T-helper 2 cell treated with Interferon-gamma antibody and Interleukin-4, amounts not matched to agents 5 μg/mL and 100 μg/mL, for 36 hours (primary cell): ENCODE results near the gene ANK2.

ENCODE experiments used
- DNase-seq: peaks from one replicate; pipeline ENCODE4 v3.0.0; 2021; ENCODE audit warnings: low spot score
- H3K27ac Mint-ChIP-seq: one replicate; pipeline ENCODE4 v1.8.0; 2021; ENCODE audit warnings: mild to moderate bottlenecking, mixed read lengths
- H3K27me3 Mint-ChIP-seq: one replicate; pipeline ENCODE4 v1.8.0; 2021; ENCODE audit warnings: low read depth, mixed read lengths
- H3K36me3 Mint-ChIP-seq: one replicate; pipeline ENCODE4 v1.8.0; 2021; ENCODE audit warnings: low read depth, mixed read lengths
- H3K4me1 Mint-ChIP-seq: one replicate; pipeline ENCODE4 v1.8.0; 2021; ENCODE audit warnings: low read depth, mixed read lengths
- H3K4me3 Mint-ChIP-seq: one replicate; pipeline ENCODE4 v1.8.0; 2022; ENCODE audit warnings: mild to moderate bottlenecking, moderate library complexity, mixed read lengths
- H3K9me3 Mint-ChIP-seq: one replicate; pipeline ENCODE4 v1.8.0; 2021; ENCODE audit warnings: mixed read lengths

ANK2 gene

GRCh38 chr4:113327494-113327893 is 278.0 kb downstream of the ANK2 start:
- Mint-ChIP-seq H3K27ac (no peak overlapping the region), H3K4me1 (no peaks in the 10 kb centered on the region)

GRCh38 chr4:113328514-113328913 is 279.1 kb downstream of the ANK2 start:
- Mint-ChIP-seq H3K36me3 (no peaks in the 10 kb centered on the region), H3K4me1 (no peaks in the 10 kb centered on the region), H3K27ac (no peak overlapping the region), H3K4me3 (no peak overlapping the region), H3K27me3 (peaks cover 19% of the 10 kb centered on the region), H3K9me3 (no peaks in the 10 kb centered on the region)
- DNase-seq = no peak

More at GRCh38 chr4:113327494-113327893, 278.0 kb downstream of the ANK2 start:
- Mint-ChIP-seq H3K36me3 (no peaks in the 10 kb centered on the region), H3K4me3 (no peak overlapping the region), H3K27me3 (peaks cover 25% of the 10 kb centered on the region), H3K9me3 (no peaks in the 10 kb centered on the region)
- no peak for DNase-seq

- no peak overlapping the region for H3K4me3 Mint-ChIP-seq
- H3K36me3 Mint-ChIP-seq = no peaks in the 10 kb centered on the region
- H3K9me3 Mint-ChIP-seq = no peaks in the 10 kb centered on the region
- H3K4me1 Mint-ChIP-seq = no peaks in the 10 kb centered on the region
- H3K27me3 Mint-ChIP-seq = peaks cover 11% of the 10 kb centered on the region
- H3K27ac Mint-ChIP-seq = no peak overlapping the region
- DNase-seq = no peak
Observed at GRCh38 chr4:113330200-113330599, 280.7 kb downstream of the ANK2 start.

- DNase-seq = no peak
- no peaks in the 10 kb centered on the region for H3K9me3 Mint-ChIP-seq
- peaks cover 6% of the 10 kb centered on the region for H3K27me3 Mint-ChIP-seq
- H3K27ac Mint-ChIP-seq = no peak overlapping the region
- no peak overlapping the region for H3K4me3 Mint-ChIP-seq
- H3K36me3 Mint-ChIP-seq = no peaks in the 10 kb centered on the region
- no peaks in the 10 kb centered on the region for H3K4me1 Mint-ChIP-seq
Observed at GRCh38 chr4:113331811-113332210, 282.4 kb downstream of the ANK2 start.

GRCh38 chr4:113332701-113333100 is 283.2 kb downstream of the ANK2 start:
- Mint-ChIP-seq H3K9me3 (no peaks in the 10 kb centered on the region), H3K27me3 (peaks cover 2% of the 10 kb centered on the region), H3K4me3 (no peak overlapping the region), H3K36me3 (no peaks in the 10 kb centered on the region), H3K27ac (no peak overlapping the region), H3K4me1 (no peaks in the 10 kb centered on the region)
- no peak for DNase-seq

- Mint-ChIP-seq H3K27me3 (peaks cover 4% of the 10 kb centered on the region), H3K9me3 (no peaks in the 10 kb centered on the region), H3K27ac (no peak overlapping the region), H3K4me3 (no peak overlapping the region), H3K4me1 (no peaks in the 10 kb centered on the region), H3K36me3 (no peaks in the 10 kb centered on the region)
- no peak for DNase-seq
Observed at GRCh38 chr4:113335746-113336145, 286.3 kb downstream of the ANK2 start.

- Mint-ChIP-seq H3K36me3 (no peaks in the 10 kb centered on the region), H3K9me3 (no peaks in the 10 kb centered on the region), H3K4me1 (no peaks in the 10 kb centered on the region), H3K27me3 (peaks cover 4% of the 10 kb centered on the region), H3K4me3 (no peak overlapping the region), H3K27ac (no peak overlapping the region)
- DNase-seq = no peak
Observed at GRCh38 chr4:113336556-113336955, 287.1 kb downstream of the ANK2 start.

- H3K36me3 Mint-ChIP-seq = no peaks in the 10 kb centered on the region
- no peaks in the 10 kb centered on the region for H3K9me3 Mint-ChIP-seq
- peaks cover 9% of the 10 kb centered on the region for H3K27me3 Mint-ChIP-seq
- no peak overlapping the region for H3K27ac Mint-ChIP-seq
- no peak for DNase-seq
- no peak overlapping the region for H3K4me3 Mint-ChIP-seq
- no peaks in the 10 kb centered on the region for H3K4me1 Mint-ChIP-seq
Observed at GRCh38 chr4:113339430-113339813, 290.0 kb downstream of the ANK2 start.

- H3K4me3 Mint-ChIP-seq = no peak overlapping the region
- H3K9me3 Mint-ChIP-seq = no peaks in the 10 kb centered on the region
- H3K27ac Mint-ChIP-seq = no peak overlapping the region
- H3K27me3 Mint-ChIP-seq = peaks cover 23% of the 10 kb centered on the region
- no peak for DNase-seq
- H3K4me1 Mint-ChIP-seq = no peaks in the 10 kb centered on the region
- H3K36me3 Mint-ChIP-seq = no peaks in the 10 kb centered on the region
Observed at GRCh38 chr4:113344100-113344499, 294.6 kb downstream of the ANK2 start.

- peaks cover 43% of the 10 kb centered on the region for H3K27me3 Mint-ChIP-seq
- H3K9me3 Mint-ChIP-seq = no peaks in the 10 kb centered on the region
- peaks cover 14% of the 10 kb centered on the region for H3K4me1 Mint-ChIP-seq
- no peaks in the 10 kb centered on the region for H3K36me3 Mint-ChIP-seq
- H3K4me3 Mint-ChIP-seq = no peak overlapping the region
- DNase-seq = no peak
- H3K27ac Mint-ChIP-seq = no peak overlapping the region
Observed at GRCh38 chr4:113347245-113347644, 297.8 kb downstream of the ANK2 start.

- Mint-ChIP-seq H3K4me1 (peaks cover 28% of the 10 kb centered on the region), H3K27me3 (peaks cover 56% of the 10 kb centered on the region), H3K27ac (no peak overlapping the region), H3K36me3 (peaks cover 2% of the 10 kb centered on the region), H3K9me3 (peaks cover 4% of the 10 kb centered on the region), H3K4me3 (peak overlapping the region; percentile 25)
- DNase-seq = no peak
Observed at GRCh38 chr4:113349430-113349829, 300.0 kb downstream of the ANK2 start.

GRCh38 chr4:113350576-113350975 is 301.1 kb downstream of the ANK2 start:
- H3K27me3 Mint-ChIP-seq = peaks cover 55% of the 10 kb centered on the region
- H3K9me3 Mint-ChIP-seq = peaks cover 4% of the 10 kb centered on the region
- H3K4me3 Mint-ChIP-seq = peak overlapping the region; percentile 5
- H3K4me1 Mint-ChIP-seq = peaks cover 39% of the 10 kb centered on the region
- no peak overlapping the region for H3K27ac Mint-ChIP-seq
- H3K36me3 Mint-ChIP-seq = peaks cover 2% of the 10 kb centered on the region
- DNase-seq = no peak

GRCh38 chr4:113355550-113356371 is 306.3 kb downstream of the ANK2 start:
- Mint-ChIP-seq H3K4me1 (peaks cover 37% of the 10 kb centered on the region), H3K36me3 (peaks cover 14% of the 10 kb centered on the region)

GRCh38 chr4:113356453-113356852 is 307.0 kb downstream of the ANK2 start:
- Mint-ChIP-seq H3K4me1 (peaks cover 35% of the 10 kb centered on the region), H3K4me3 (peak overlapping the region; percentile 65), H3K9me3 (peaks cover 31% of the 10 kb centered on the region), H3K27ac (no peak overlapping the region), H3K36me3 (peaks cover 14% of the 10 kb centered on the region), H3K27me3 (peaks cover 65% of the 10 kb centered on the region)
- DNase-seq = no peak

More at GRCh38 chr4:113355550-113356371, 306.3 kb downstream of the ANK2 start:
- H3K27ac Mint-ChIP-seq = peak overlapping the region; percentile 62
- peak overlapping the region; percentile 65 for H3K4me3 Mint-ChIP-seq
- H3K9me3 Mint-ChIP-seq = peaks cover 31% of the 10 kb centered on the region
- H3K27me3 Mint-ChIP-seq = peaks cover 64% of the 10 kb centered on the region
- DNase-seq = peak; percentile 87

- Mint-ChIP-seq H3K36me3 (peaks cover 12% of the 10 kb centered on the region), H3K4me3 (no peak overlapping the region), H3K27ac (no peak overlapping the region), H3K9me3 (peaks cover 27% of the 10 kb centered on the region), H3K27me3 (peaks cover 48% of the 10 kb centered on the region), H3K4me1 (peaks cover 24% of the 10 kb centered on the region)
- DNase-seq = no peak
Observed at GRCh38 chr4:113358784-113359183, 309.3 kb downstream of the ANK2 start.
